Activated CD4-positive, alpha-beta T cell treated with anti-CD3 and anti-CD28 coated beads for 4 hours (primary cell): ENCODE results near the gene SNX12.
"Not testable (repeated sequence)": the region's sequence is repeated elsewhere in the genome, so short reads cannot be mapped to it uniquely, and the experiment has no call there.

ENCODE experiments used
- DNase-seq, 2 donors: peaks; one replicate each; pipeline ENCODE4 v3.0.0-alpha.2; 2020

The SNX12 gene

DNA sequence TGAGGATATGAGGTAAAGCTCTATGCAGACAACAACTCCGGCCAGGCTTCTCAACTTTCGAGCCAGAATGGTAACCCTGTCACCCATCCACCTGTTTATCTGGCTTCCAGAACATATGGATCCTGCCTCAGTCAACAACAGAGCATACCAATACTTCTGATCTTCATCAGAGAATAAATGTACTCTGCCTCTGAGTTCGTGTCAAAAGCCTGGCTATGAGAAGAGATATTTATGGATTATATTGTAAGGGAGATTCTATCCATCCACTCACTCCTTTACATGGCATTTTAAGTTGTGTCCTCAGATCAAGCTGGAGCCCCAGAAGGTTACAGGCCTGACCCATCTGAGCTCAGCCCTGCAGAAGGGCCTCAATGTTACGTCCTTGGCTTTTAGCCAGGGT is 17.8 kb upstream of the SNX12 start:
- no peak for DNase-seq

DNA sequence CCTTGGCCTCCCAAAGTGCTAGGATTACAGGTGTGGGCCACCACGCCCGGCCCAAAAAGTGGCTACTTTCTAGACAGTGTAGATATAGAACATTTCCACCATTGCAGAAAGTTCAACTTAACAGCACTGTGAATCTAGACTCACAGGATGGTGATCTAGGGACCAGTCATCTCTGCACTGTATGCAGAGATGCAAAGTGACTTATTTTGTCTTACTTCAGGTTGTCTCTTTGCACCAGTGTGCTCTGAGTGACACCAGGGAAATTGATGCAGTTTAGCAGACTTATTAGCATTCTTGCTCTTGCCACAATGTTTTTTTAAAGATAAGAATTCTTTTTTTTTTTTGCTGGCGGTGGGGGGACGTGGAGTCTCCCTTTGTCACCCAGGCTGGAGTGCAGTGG is 14.7 kb upstream of the SNX12 start:
- DNase-seq: no peak

DNA sequence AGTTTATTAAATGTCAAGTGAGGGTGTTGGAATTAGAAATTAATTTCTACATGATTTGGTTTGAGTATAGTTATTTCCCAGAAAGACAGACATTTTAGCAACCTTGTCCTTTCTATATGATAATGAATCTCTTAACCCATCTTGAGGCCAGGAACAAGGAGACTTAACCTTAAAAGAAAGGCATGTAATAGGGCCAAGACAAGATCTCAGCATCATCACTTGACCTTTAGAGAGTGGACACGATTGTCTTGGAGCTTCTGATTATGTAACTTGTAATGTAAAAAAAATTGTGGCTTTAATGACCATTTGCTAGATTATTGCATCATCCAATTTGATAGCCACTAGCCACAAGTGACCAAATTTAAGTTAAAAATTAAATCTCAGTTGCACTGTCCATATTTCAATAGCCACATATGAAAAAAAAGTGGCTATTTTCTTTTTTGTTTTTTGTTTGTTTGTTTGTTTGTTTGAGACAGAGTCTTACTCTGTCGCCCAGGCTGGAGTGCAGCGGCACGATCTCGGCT is 14.1 kb upstream of the SNX12 start:
- no peak for DNase-seq

DNA sequence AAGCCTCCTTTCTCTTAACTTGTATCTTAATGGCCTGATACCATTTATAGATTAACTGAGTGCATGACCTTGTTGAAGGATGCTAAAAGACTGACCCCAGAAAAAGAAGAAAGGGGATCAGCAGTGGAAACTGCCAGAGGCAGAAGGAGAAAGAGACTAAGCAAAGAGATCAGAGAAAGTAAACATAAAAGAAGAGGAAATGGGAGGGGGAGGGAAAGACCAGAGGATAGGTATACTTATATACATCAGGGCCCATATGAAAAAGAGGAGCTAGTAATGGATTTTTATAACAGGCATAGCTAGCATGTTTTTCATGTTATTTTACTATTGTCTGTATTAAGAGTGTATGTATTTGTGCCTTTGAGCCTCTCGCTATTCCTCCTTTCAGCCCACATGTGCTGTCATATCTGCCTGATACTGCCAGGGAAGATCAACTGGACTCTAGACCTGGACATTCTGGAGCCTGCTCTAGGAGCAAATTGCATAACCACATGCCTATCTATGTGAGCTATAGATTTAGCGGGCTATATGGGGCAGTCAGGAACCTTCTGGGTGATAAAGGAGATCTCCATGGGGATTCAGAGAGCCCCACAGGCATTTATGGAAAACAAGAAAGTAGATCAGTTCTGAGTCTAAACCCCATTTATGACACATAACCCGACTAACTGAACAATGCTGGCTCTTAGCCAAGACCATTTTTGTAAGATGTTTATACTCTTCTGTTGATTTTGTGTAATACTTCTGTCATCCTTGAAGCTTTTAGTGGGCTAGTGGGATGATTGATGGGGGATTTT is 13.4 kb upstream of the SNX12 start:
- DNase-seq: no peak

DNA sequence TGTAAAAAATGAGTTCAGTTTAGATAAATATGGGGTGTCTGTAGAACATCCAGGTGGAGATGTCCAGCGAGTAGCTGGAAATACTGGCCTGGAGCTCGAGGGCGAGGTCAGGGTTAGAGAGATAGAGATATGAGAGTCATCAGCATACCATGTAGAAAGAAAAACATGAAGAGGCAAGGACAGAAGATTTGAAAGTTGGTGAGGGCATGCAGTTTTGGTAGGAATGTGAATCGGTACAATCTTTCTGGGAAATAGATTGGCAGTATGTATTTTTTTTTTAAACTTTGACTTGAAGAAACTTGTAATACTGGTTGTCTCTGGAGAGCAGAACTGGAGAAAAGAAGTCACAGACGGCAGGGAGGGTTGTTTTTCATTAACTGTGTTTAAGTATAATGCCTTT is 2.4 kb upstream of the SNX12 start:
- no peak for DNase-seq

DNA sequence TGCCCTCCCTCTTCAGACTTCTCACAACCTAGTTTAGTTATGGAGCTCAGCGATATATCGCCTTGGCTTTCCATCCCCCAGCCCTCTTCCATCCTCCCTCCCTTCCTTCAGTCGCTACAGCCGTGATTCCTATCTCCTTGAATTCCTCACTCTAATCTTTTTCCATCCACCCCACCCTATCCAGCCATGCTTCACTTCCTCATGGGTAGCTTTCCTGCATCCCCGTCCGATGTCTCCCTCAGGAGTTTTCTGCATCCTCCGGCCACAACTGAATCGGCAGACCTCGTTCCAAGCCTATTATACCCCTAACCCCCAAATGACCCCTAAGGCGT is 456 bp downstream of the SNX12 start:
- no peak for DNase-seq

DNA sequence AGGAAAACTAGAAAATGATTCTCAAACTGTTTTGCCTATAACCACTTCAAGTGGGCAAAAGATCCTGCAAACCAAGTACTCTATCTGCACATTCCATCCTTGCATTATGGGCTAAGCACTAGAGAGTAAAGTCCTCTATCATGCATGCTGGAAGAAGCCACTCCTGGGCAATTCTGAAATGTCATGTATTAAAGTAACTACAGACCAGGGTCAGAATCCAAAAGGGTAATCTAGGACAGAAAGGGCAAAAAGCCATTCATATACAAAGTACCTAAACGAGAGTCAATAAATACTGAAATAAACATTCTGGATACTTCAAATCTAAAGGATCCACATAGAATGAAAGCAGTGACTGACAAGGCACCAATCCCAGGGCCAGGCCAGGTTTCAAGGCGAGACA is 1.0 kb downstream of the SNX12 start:
- DNase-seq: no peak

DNA sequence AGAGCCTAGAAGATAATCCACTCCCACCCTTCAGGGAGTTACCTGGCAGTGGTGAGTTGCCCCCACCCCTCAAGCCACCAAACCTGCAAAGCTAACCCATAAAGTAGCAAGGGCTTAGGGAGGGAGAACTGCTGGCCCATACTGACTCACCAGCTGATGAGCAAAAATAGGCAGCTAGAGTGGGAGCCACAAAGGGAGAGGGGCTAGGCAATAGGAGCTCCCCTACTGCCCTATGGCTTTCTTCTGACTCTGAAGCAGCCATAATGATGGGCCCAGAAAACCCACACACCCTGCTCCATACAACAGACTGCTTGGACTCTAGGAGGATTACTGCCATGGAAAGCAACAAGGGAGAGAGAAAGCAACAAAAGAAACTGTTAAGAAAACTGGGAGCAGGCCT is 8.0 kb downstream of the SNX12 start:
- DNase-seq: no peak

DNA sequence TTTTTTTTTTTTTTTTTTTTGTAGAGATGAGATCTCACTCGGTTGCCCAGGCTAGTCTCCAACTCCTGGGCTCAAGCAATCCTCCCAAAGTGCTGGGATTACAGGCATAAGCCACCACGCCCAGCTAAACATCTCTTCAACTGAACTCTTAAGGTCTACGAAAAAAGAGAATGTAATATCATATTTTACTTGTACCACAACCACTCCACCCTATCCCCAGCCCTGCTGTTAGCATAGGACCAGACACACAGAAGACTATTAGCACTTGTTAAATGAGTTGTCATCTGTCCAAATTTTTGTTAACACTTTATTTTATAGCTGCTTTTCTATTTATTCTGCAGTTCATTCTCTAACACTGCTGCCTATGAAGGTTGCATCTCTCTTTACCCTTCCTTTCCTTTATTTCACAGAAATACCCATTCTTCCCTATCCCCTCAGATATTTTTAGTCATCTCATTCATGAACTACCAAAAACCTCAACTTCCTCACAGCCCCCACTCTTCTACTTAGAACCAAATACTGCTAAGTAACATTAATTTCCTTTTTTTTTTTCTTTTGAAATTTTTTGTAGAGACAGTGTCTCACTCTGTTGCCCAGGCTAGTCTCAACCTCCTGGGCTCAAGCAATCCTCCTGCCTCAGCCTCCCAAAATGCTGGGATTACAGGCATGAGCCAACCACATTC is 10.1 kb downstream of the SNX12 start:
- DNase-seq: no peak

DNA sequence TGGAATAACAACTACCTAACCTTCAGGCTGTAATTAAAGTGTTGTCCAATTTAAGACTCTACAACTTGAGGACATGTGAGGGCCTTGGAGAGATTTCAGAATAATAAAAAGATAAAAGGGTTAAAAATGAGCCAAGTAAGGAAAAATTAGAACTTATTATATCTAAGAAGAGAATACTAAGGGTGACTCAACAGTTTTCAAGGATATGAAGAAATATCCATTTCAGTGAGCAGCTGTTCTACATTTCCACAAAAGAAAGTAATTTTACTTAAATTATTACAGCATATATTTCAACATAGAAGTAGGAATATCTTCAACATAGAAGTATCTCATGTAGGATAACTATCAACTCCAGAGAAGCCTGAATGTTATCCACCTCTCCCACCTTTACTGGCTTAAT is 11.3 kb downstream of the SNX12 start:
- no peak for DNase-seq

DNA sequence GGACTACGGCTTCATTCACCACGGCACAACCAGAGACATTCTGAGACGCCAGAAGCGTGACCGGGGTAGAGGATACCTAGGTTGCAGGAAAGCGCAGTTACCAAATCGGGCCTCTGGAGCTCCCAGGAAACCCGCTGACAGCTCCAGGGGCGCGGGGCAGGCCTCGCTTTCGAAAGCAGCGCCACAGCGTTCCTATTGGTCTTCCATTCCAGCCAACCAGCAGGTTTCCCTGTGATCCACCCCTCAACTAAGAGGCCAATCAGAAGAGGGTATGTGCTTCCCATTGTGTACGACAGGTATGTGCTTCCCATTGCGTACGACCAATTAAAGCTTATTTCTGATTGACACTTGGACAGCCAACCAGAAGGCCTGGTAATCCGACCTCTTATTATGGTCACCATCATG is 14.9 kb downstream of the SNX12 start:
- DNase-seq: no peak

DNA sequence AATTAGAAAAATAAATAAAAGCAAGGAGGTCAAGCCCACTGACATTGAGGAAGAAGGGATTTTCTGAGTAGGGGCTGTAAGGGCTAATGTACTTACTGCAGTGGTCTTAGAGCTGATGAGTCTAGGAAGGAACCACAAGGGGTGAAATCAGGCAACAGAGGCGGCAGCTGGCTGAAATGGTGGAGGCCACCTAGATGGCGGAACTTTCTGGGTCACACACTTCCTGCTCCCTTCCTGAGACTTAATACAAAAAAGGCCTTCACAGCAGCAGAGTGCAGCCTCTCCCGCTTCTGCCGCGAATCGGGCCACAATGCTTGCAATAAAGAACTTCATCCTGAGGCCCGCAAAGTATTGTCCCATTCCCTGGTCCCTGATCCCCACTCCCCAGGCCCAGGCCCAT is 15.4 kb downstream of the SNX12 start:
- DNase-seq: no peak

DNA sequence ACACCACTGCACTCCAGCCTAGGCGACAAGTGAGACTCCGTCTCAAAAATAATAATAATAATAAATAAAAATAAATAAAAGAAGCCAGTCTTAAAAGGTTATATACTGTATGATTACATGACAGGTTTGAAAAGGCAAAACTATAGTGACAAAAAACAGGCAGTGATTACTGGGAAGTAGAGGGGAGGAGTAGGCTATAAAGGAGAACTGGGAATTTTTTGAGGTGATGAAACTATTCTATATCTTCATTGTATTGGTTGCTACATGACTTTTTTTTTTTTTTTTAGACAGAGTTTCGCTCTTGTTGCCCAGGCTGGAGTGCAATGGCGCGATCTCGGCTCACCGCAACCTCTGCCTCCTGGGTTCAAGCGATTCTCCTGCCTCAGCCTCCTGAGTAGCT is 20.2 kb downstream of the SNX12 start:
- not testable (repeated sequence) for DNase-seq

DNA sequence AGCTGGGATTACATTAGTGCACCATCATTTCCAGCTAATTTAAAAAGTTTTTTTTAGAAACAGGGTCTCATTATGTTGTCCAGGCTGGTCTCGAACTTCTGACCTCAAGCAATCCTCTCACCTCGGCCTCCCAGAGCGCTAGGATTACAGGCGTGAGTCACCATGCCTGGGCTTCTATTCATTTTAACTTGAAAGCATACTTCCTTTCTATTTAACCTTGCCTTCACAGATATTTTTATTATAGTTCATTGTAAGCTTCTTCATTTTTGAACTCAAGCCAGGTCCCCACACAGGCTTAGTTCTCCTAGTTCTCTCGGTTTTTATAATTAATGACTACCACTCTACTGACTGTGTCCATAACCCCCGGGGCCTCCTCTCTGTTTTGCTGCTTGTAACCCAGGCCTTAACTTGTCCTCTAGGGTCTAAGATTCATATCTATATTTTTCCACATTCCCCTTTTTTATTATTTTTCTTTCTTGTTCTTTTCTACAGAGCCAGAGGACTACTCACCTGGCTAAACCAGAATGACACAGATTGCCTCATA is 50.7 kb downstream of the SNX12 start:
- no peak for DNase-seq
